Small intestine (tissue), 7 donors: ENCODE measurements around the gene HHLA2. TPM values are rescaled to one million over a fixed set of nuclear protein-coding genes. Genes with fewer than 3 reads are reported as not detected.

Source experiments
- DNase-seq, 2 donors: peaks; one replicate each; pipeline versions ENCODE4 v3.0.0 to v3.0.0-alpha.2; 2013
- FAIRE-seq: peaks from 2 replicates; lab custom pipeline; 2012; peaks lifted over from hg19 to GRCh38; lab: Jason Lieb, UNC
- H3K27ac ChIP-seq, 3 donors: one replicate each; pipeline ENCODE4 v1.5.1; 2013; ENCODE audit warnings: low read length in 2 of 3, mild to moderate bottlenecking in 2 of 3, control low read depth in 1 of 3, inconsistent platforms in 1 of 3, low read depth in 1 of 3, moderate library complexity in 1 of 3
- H3K27me3 ChIP-seq, 3 donors: one replicate each; pipeline ENCODE4 v1.6.1; 2013; ENCODE audit warnings: low read length in 3 of 3, inconsistent platforms in 1 of 3; ENCODE audit not compliant: control insufficient read depth in 3 of 3, insufficient read depth in 3 of 3
- H3K36me3 ChIP-seq, 3 donors: one replicate each; pipeline ENCODE4 v1.6.1; 2013; ENCODE audit warnings: low read length in 3 of 3, inconsistent platforms in 1 of 3, low read depth in 1 of 3, mild to moderate bottlenecking in 1 of 3, moderate library complexity in 1 of 3; ENCODE audit not compliant: control insufficient read depth in 3 of 3, insufficient read depth in 2 of 3
- H3K4me1 ChIP-seq, 3 donors: one replicate each; pipeline ENCODE4 v1.6.1; 2013; ENCODE audit warnings: low read length in 2 of 3, inconsistent platforms in 1 of 3, low read depth in 1 of 3, mild to moderate bottlenecking in 1 of 3, moderate library complexity in 1 of 3; ENCODE audit not compliant: control insufficient read depth in 3 of 3, insufficient read depth in 2 of 3
- H3K4me3 ChIP-seq, 3 donors: one replicate each; pipeline ENCODE4 v1.5.1; 2013; ENCODE audit warnings: low read length in 3 of 3, control low read depth in 1 of 3, inconsistent platforms in 1 of 3, low read depth in 1 of 3, mild to moderate bottlenecking in 1 of 3, moderate library complexity in 1 of 3
- H3K9me3 ChIP-seq, 2 donors: one replicate each; pipeline ENCODE4 v1.6.1; 2013; ENCODE audit warnings: low read depth in 1 of 2, low read length in 1 of 2; ENCODE audit not compliant: control insufficient read depth in 2 of 2, insufficient read depth in 1 of 2
- WGBS, 3 donors: extraction: QIAGEN DNeasy Blood & Tissue Kit; methylation state at CpG; one replicate each; pipeline ENCODE4 v1.1.7; 2013; 5-methylcytosine and 5-hydroxymethylcytosine counted together
- polyA plus RNA-seq, 4 donors: library from polyadenylated mRNA; stranded (reverse) in 3 of 4; unstranded in 1 of 4; fragments of 200-250 nt in 3 of 4; fragments of 120-200 nt in 1 of 4; gene quantifications; one replicate each; pipeline versions ENCODE4 v1.2.1 to v1.2.3, GENCODE V29; 2013
- donor health status: healthy with polysubstance abuse.
- donor health status: control.
- donor health status: control.
- donor health status: Bipolar disorder and iron deficiency.
- donor health status: healthy.

Gene HHLA2
- polyA plus RNA-seq, 4 donors, result 20.5 to 130 (median 91.0) TPM

- no peak overlapping the region for H3K4me3 ChIP-seq
- H3K4me1 ChIP-seq, result no peaks in the 10 kb centered on the region
- no peaks in the 10 kb centered on the region for H3K27me3 ChIP-seq
- H3K36me3 ChIP-seq, result no peaks in the 10 kb centered on the region
- FAIRE-seq (no peak), DNase-seq (no peak)
- 84 to 95% (median 93%) methylated on average over 1 of the region's 1 CpG for WGBS, 3 donors
- H3K9me3 ChIP-seq, result no peaks in the 10 kb centered on the region
- no peak overlapping the region for H3K27ac ChIP-seq
These were observed 100.0 kb downstream of the HHLA2 start for GRCh38 chr3:108396336-108396735.

GRCh38 chr3:108398510-108398909 is 102.2 kb downstream of the HHLA2 start:
- H3K27ac ChIP-seq, result no peak overlapping the region
- no peak overlapping the region for H3K4me3 ChIP-seq
- H3K36me3 ChIP-seq, result no peaks in the 10 kb centered on the region
- peaks cover 0 to 4% (median 0%) of the 10 kb centered on the region in 3 donors for H3K4me1 ChIP-seq
- H3K27me3 ChIP-seq, result no peaks in the 10 kb centered on the region
- WGBS, 3 donors, result 95 to 98% (median 96%) methylated on average over 6 of the region's 6 CpGs
- H3K9me3 ChIP-seq, result no peaks in the 10 kb centered on the region
- DNase-seq, result no peak
- FAIRE-seq, result no peak

GRCh38 chr3:108401836-108402235 is 105.5 kb downstream of the HHLA2 start:
- 88 to 95% (median 91%) methylated on average over 2 of the region's 2 CpGs for WGBS, 3 donors
- no peaks in the 10 kb centered on the region for H3K36me3 ChIP-seq
- H3K4me1 ChIP-seq, result peaks cover 4 to 13% (median 4%) of the 10 kb centered on the region in 3 donors
- H3K27me3 ChIP-seq, result no peaks in the 10 kb centered on the region
- H3K9me3 ChIP-seq, result no peaks in the 10 kb centered on the region
- H3K27ac ChIP-seq, result no peak overlapping the region
- no peak overlapping the region for H3K4me3 ChIP-seq
- no peak for FAIRE-seq
- no peak for DNase-seq

- peaks cover 4 to 16% (median 4%) of the 10 kb centered on the region in 3 donors for H3K4me1 ChIP-seq
- H3K36me3 ChIP-seq, result no peaks in the 10 kb centered on the region
- DNase-seq, result peak; percentile 48 to 85
- no peaks in the 10 kb centered on the region for H3K9me3 ChIP-seq
- peak; percentile 5 for FAIRE-seq
- H3K27ac ChIP-seq, result no peak overlapping the region
- no peaks in the 10 kb centered on the region for H3K27me3 ChIP-seq
- 9 to 39% (median 31%) methylated on average over 1 of the region's 1 CpG for WGBS, 3 donors
- H3K4me3 ChIP-seq, result no peak overlapping the region
These were observed 106.8 kb downstream of the HHLA2 start for GRCh38 chr3:108403198-108403597.

- 37 to 65% (median 45%) methylated on average over 4 of the region's 4 CpGs for WGBS, 3 donors
- no peaks in the 10 kb centered on the region for H3K27me3 ChIP-seq
These were observed 107.5 kb downstream of the HHLA2 start for GRCh38 chr3:108403686-108404345.

GRCh38 chr3:108404368-108404767 is 108.0 kb downstream of the HHLA2 start:
- Histone ChIP-seq H3K9me3 (no peaks in the 10 kb centered on the region), H3K27ac (peak overlapping the region in 1 of 3 donors; percentile 13), H3K27me3 (no peaks in the 10 kb centered on the region), H3K36me3 (no peaks in the 10 kb centered on the region), H3K4me3 (no peak overlapping the region), H3K4me1 (peaks cover 4 to 20% (median 7%) of the 10 kb centered on the region in 3 donors)
- no peak for FAIRE-seq
- 6 to 35% (median 35%) methylated on average over 2 of the region's 2 CpGs for WGBS, 3 donors
- DNase-seq, result no peak

More at GRCh38 chr3:108403686-108404345, 107.5 kb downstream of the HHLA2 start:
- FAIRE-seq, result no peak
- Histone ChIP-seq H3K4me3 (no peak overlapping the region), H3K36me3 (no peaks in the 10 kb centered on the region), H3K27ac (no peak overlapping the region), H3K9me3 (no peaks in the 10 kb centered on the region), H3K4me1 (peaks cover 4 to 16% (median 7%) of the 10 kb centered on the region in 3 donors)
- DNase-seq, result no peak

GRCh38 chr3:108406063-108406660 is 109.8 kb downstream of the HHLA2 start:
- Histone ChIP-seq H3K4me3 (no peak overlapping the region), H3K4me1 (peaks cover 4 to 22% (median 9%) of the 10 kb centered on the region in 3 donors), H3K27ac (no peak overlapping the region), H3K9me3 (peaks cover 0 to 6% of the 10 kb centered on the region in 2 donors), H3K27me3 (no peaks in the 10 kb centered on the region), H3K36me3 (no peaks in the 10 kb centered on the region)
- FAIRE-seq (no peak), DNase-seq (no peak)
- 45 to 77% (median 75%) methylated on average over 3 of the region's 3 CpGs for WGBS, 3 donors

GRCh38 chr3:108406661-108407206 is 110.4 kb downstream of the HHLA2 start:
- Histone ChIP-seq H3K9me3 (peaks cover 0 to 6% of the 10 kb centered on the region in 2 donors), H3K4me3 (no peak overlapping the region), H3K27ac (peak overlapping the region in 2 of 3 donors; percentile 8 to 24), H3K36me3 (no peaks in the 10 kb centered on the region), H3K4me1 (peaks cover 4 to 22% (median 9%) of the 10 kb centered on the region in 3 donors), H3K27me3 (no peaks in the 10 kb centered on the region)
- FAIRE-seq, result no peak
- DNase-seq, result peak; percentile 74 to 89
- 9 to 31% (median 22%) methylated on average over 7 of the region's 7 CpGs for WGBS, 3 donors
